ENCODE measurements around the gene PFDN4.
"Not testable (repeated sequence)": the region's sequence is repeated elsewhere in the genome, so short reads cannot be mapped to it uniquely, and the experiment has no call there.

PFDN4 gene

GRCh38 chr20:54227751-54228150 is 19.9 kb downstream of the PFDN4 start:
- DNase-seq: no peak

- DNase-seq: no peak
These were observed 21.0 kb downstream of the PFDN4 start for GRCh38 chr20:54228841-54229240.

GRCh38 chr20:54229566-54230160 is 21.8 kb downstream of the PFDN4 start:
- DNase-seq: no peak

- DNase-seq: no peak
These were observed 23.1 kb downstream of the PFDN4 start for GRCh38 chr20:54231036-54231435.

GRCh38 chr20:54234991-54235390 is 27.1 kb downstream of the PFDN4 start:
- DNase-seq: no peak

- no peak for DNase-seq
These were observed 29.4 kb downstream of the PFDN4 start for GRCh38 chr20:54237116-54237943.

GRCh38 chr20:54244113-54244512 is 36.2 kb downstream of the PFDN4 start:
- DNase-seq: no peak

GRCh38 chr20:54248705-54249104 is 40.8 kb downstream of the PFDN4 start:
- DNase-seq: not testable (repeated sequence)

GRCh38 chr20:54250691-54251090 is 42.8 kb downstream of the PFDN4 start:
- no peak for DNase-seq

- no peak for DNase-seq
These were observed 43.2 kb downstream of the PFDN4 start for GRCh38 chr20:54251096-54251495.

- no peak for DNase-seq
These were observed 46.7 kb downstream of the PFDN4 start for GRCh38 chr20:54254596-54254995.

GRCh38 chr20:54255157-54255556 is 47.3 kb downstream of the PFDN4 start:
- DNase-seq: no peak

GRCh38 chr20:54256202-54256601 is 48.3 kb downstream of the PFDN4 start:
- no peak for DNase-seq

- DNase-seq: no peak
These were observed 49.4 kb downstream of the PFDN4 start for GRCh38 chr20:54257071-54257816.

GRCh38 chr20:54260116-54260515 is 52.2 kb downstream of the PFDN4 start:
- no peak for DNase-seq

- no peak for DNase-seq
These were observed 54.8 kb downstream of the PFDN4 start for GRCh38 chr20:54262671-54263070.

- no peak for DNase-seq
These were observed 55.3 kb downstream of the PFDN4 start for GRCh38 chr20:54263116-54263690.

GRCh38 chr20:54265791-54266190 is 57.9 kb downstream of the PFDN4 start:
- DNase-seq: not testable (repeated sequence)

- DNase-seq: no peak
These were observed 59.0 kb downstream of the PFDN4 start for GRCh38 chr20:54266844-54267243.

GRCh38 chr20:54267483-54268003 is 59.7 kb downstream of the PFDN4 start:
- no peak for DNase-seq

- DNase-seq: no peak
These were observed 61.1 kb downstream of the PFDN4 start for GRCh38 chr20:54268941-54269340.

Data from CD4-positive, alpha-beta T cell treated with Interleukin-17A for 1 hour (primary cell).